Measurements from ENCODE around the gene ZNF441. TPM values are rescaled to one million over a fixed set of nuclear protein-coding genes. Genes with fewer than 3 reads are reported as not detected.

Gene ZNF441
- total RNA-seq: 10 to 100 TPM in 1 of 4 donors, 1 to 10 TPM in 3; 4.5 to 10.7 (median 7.7) TPM

DNA sequence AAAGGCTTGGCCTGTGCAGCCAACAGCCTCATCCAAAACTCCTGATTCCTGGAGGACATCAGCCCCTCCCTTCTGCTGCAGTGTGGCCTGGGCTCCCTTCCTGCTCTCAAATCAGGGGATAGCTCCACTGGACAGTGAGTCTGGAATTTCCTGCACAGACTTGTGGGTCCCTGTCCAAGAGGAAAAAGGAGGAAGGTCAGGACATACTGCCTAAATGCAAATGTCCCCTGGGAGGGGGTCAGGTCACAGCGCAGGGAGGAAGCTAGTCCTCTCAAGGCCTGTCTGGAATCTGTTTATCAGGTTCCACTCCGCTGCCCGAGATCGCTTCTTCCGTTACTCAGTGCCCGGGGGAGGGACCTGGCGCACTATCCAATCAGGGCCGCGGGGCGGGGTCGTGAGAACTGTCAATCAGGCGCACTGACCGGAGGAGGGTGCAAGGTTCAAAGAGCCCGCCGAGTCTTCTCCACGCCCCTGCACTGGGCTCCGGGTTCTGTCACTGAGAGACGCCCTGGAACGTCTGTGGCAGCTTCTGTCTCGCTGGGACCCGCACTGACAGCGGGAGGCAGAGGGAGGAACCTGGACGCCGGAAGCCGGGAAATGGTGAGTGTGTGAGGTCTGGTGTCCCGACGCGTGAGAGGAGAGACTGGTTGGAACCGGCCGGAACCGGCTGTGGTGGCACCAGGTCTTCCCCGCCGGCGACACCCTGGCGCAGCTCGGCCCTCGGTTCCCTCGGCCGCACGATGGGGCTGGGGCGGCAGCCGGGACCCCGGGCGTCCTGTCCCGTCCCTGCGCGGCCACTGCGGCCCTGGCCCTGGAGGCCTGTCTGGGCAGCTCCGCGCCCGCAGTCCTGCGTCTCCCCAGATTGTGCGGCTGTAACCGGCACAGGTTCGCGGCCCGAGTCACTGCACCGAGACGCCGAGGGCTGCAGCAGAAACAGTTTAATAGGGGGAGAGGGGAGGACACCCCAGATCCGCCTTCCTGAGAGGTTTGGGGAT is at the start of gene ZNF441:
Gene ZNF441 (plus strand): TSS at position 404 of the 995 bp plus-strand sequence. CDS start 194 bp downstream, at position 598.
- Histone ChIP-seq H3K4me3 (peak within 1 kb of the TSS; percentile 66 to 74), H3K27ac (peak within 1 kb of the TSS; percentile 69 to 97 (median 92)), H3K4me1 (peaks cover 0 to 28% (median 3%) of the 10 kb centered on the region in 3 donors), H3K27me3 (no peaks in the 10 kb centered on the region), H3K36me3 (peaks cover 0 to 4% of the 10 kb centered on the region in 2 donors), H3K9me3 (peaks cover 0 to 1% (median 0%) of the 10 kb centered on the region in 3 donors)
- no peak for TF ChIP-seq EP300 (IDR thresholded peaks at IDR 0.05)
- TF ChIP-seq, protein P1, sequence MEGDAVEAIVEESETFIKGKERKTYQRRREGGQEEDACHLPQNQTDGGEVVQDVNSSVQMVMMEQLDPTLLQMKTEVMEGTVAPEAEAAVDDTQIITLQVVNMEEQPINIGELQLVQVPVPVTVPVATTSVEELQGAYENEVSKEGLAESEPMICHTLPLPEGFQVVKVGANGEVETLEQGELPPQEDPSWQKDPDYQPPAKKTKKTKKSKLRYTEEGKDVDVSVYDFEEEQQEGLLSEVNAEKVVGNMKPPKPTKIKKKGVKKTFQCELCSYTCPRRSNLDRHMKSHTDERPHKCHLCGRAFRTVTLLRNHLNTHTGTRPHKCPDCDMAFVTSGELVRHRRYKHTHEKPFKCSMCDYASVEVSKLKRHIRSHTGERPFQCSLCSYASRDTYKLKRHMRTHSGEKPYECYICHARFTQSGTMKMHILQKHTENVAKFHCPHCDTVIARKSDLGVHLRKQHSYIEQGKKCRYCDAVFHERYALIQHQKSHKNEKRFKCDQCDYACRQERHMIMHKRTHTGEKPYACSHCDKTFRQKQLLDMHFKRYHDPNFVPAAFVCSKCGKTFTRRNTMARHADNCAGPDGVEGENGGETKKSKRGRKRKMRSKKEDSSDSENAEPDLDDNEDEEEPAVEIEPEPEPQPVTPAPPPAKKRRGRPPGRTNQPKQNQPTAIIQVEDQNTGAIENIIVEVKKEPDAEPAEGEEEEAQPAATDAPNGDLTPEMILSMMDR (IDR thresholded peaks at IDR 0.05): peak in 2 of 4 experiments; percentile 4 to 24
- peak; percentile 50 to 55 for TF ChIP-seq POLR2A (IDR thresholded peaks at IDR 0.05)
- TF ChIP-seq POLR2AphosphoS5 (IDR thresholded peaks at IDR 0.05): peak; percentile 75
- ATAC-seq: peak; percentile 99
- WGBS, 2 donors (ENCODE audit: low coverage in 1 of 2): 0% methylated on average over 2 of the region's 61 CpGs; no CpG with 5 or more reads in 1 of the 2 donors

DNA sequence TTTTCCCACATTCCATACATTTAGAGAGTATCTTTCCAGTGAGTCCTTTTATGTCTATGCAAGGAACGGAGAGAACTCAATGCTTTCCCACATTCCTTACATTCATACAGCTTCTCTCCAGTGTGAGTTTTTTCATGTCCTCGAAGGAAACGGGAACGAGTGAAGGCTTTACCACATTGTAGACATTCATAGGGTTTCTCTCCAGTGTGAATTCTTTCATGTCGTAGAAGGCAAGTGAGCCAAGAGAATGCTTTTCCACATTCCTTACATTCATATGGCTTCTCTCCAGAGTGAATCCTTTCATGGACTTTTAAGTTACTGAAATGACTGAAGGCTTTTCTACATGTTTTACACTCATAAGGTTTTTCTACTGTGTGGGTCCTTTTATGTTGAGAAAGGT is 45.1 kb upstream of the ZNF441 start:
- H3K36me3 ChIP-seq: peaks cover 0 to 63% of the 10 kb centered on the region in 2 donors
- no peak for ATAC-seq
- no peak for TF ChIP-seq EP300 (IDR thresholded peaks at IDR 0.05)
- TF ChIP-seq, protein P1 (IDR thresholded peaks at IDR 0.05): no peak
- TF ChIP-seq POLR2A (IDR thresholded peaks at IDR 0.05): no peak
- TF ChIP-seq POLR2AphosphoS5 (IDR thresholded peaks at IDR 0.05): no peak
- H3K4me3 ChIP-seq: no peak overlapping the region
- WGBS, 2 donors (ENCODE audit: low coverage in 1 of 2): 39 to 93% methylated on average over 4 to 5 of the region's 5 CpGs
- no peaks in the 10 kb centered on the region for H3K4me1 ChIP-seq
- peak overlapping the region in 1 of 4 donors; percentile 35 for H3K27ac ChIP-seq
- H3K27me3 ChIP-seq: no peaks in the 10 kb centered on the region
- H3K9me3 ChIP-seq: peaks cover 0 to 11% (median 0%) of the 10 kb centered on the region in 3 donors

DNA sequence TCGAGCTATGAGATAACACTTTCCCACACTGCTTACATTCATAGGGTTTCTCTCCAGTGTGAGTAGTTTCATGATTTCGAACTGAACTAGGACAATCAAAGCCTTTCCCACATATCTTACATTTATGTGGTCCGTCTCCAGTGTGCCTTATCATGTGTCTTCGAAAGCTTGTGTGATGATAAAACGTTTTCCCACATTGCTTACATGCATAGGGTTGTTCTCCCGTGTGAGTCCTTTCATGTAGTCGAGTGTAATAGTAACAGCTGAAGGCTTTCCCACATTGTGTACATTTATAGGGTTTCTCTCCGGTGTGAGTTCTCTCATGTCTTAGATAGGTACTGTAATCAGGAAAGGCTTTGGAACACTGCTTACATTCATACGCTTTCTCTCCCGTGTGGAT is 44.4 kb upstream of the ZNF441 start:
- no peak for ATAC-seq
- WGBS, 2 donors (ENCODE audit: low coverage in 1 of 2): 93 to 96% methylated on average over 5 to 8 of the region's 10 CpGs
- Histone ChIP-seq H3K9me3 (peaks cover 0 to 11% (median 0%) of the 10 kb centered on the region in 3 donors), H3K4me3 (no peak overlapping the region), H3K4me1 (no peaks in the 10 kb centered on the region), H3K27ac (peak overlapping the region in 1 of 4 donors; percentile 35), H3K36me3 (peaks cover 0 to 63% of the 10 kb centered on the region in 2 donors), H3K27me3 (no peaks in the 10 kb centered on the region)
- TF ChIP-seq, protein P1 (IDR thresholded peaks at IDR 0.05): no peak
- TF ChIP-seq POLR2A (IDR thresholded peaks at IDR 0.05) (no peak), POLR2AphosphoS5 (IDR thresholded peaks at IDR 0.05) (no peak), EP300 (IDR thresholded peaks at IDR 0.05) (no peak)

DNA sequence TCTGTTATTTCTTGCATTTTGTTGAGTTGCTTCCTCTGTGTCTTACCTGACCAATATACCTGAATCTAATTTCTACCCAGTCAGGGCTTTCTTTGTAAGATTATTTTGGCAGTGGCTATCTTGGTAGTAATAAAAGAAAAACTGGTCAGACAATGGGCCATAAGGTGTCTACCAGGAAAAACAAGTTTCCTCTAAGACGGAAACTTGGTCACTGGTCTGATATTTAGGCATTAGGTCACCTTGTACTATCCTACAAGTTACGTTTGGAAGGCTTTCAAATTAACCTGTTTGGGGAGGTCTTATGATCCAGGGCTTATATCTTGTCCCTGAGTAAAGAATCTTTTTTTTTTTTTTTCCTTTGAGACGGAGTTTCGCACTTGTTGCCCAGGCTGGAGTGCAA is 37.2 kb upstream of the ZNF441 start:
- H3K36me3 ChIP-seq: peaks cover 0 to 28% of the 10 kb centered on the region in 2 donors
- WGBS, 2 donors (ENCODE audit: low coverage in 1 of 2): 87% methylated on average over 4 of the region's 4 CpGs; no CpG with 5 or more reads in 1 of the 2 donors

More for the DNA sequence above, 37.2 kb upstream of the ZNF441 start:
- no peak for ATAC-seq
- no peak overlapping the region for H3K4me3 ChIP-seq
- H3K9me3 ChIP-seq: no peaks in the 10 kb centered on the region
- TF ChIP-seq POLR2A (IDR thresholded peaks at IDR 0.05) (no peak), POLR2AphosphoS5 (IDR thresholded peaks at IDR 0.05) (no peak), EP300 (IDR thresholded peaks at IDR 0.05) (no peak)
- TF ChIP-seq, protein P1 (IDR thresholded peaks at IDR 0.05): no peak
- no peaks in the 10 kb centered on the region for H3K27me3 ChIP-seq
- no peaks in the 10 kb centered on the region for H3K4me1 ChIP-seq
- no peak overlapping the region for H3K27ac ChIP-seq

Data from gastroesophageal sphincter (tissue), 4 donors.